OCI-LY1 (cell line): Measurements from ENCODE around the gene ARFGEF3.

Experiments
- H2AFZ ChIP-seq: fragments of 200-600 bp; sonication (generic), shearing (Covaris generic); 2 replicates; pipeline ENCODE4 v1.6.0; 2014; ENCODE audit warnings: antibody characterized with exemption, mild to moderate bottlenecking, low read length
- H3F3A ChIP-seq: fragments of 200-600 bp; sonication (generic), shearing (Covaris generic); 2 replicates; pipeline ENCODE4 v1.6.0; 2014; ENCODE audit warnings: mild to moderate bottlenecking, antibody characterized with exemption, low read length, moderate library complexity; ENCODE audit not compliant: insufficient read depth
- H3K27ac ChIP-seq: fragments of 200-600 bp; sonication (generic); 2 replicates; pipeline ENCODE4 v1.5.1; 2014; ENCODE audit warnings: low read length, mixed run types, mild to moderate bottlenecking, low read depth; ENCODE audit not compliant: poor library complexity, severe bottlenecking
- H3K27me3 ChIP-seq: fragments of 200-600 bp; sonication (generic); 2 replicates; pipeline ENCODE4 v1.6.0; 2014; ENCODE audit warnings: antibody characterized with exemption, mild to moderate bottlenecking, low read length, moderate library complexity; ENCODE audit not compliant: insufficient read depth
- H3K36me3 ChIP-seq: fragments of 200-600 bp; sonication (generic); 2 replicates; pipeline ENCODE4 v1.6.1; 2014; ENCODE audit warnings: mild to moderate bottlenecking, antibody characterized with exemption, low read length, moderate library complexity, mixed read lengths; ENCODE audit not compliant: insufficient read depth
- H3K4me1 ChIP-seq: fragments of 200-600 bp; sonication (generic); 2 replicates; pipeline ENCODE4 v1.5.1; 2014; ENCODE audit warnings: mild to moderate bottlenecking, low read length, moderate library complexity; ENCODE audit not compliant: insufficient read depth, severe bottlenecking
- H3K4me2 ChIP-seq: fragments of 200-600 bp; sonication (generic), shearing (Covaris generic); 2 replicates; pipeline ENCODE4 v1.6.1; 2014; ENCODE audit warnings: low read length
- H3K4me3 ChIP-seq: fragments of 200-600 bp; sonication (generic); 2 replicates; pipeline ENCODE4 v1.5.1; 2014; ENCODE audit warnings: low read length, low read depth, mild to moderate bottlenecking, mixed read lengths; ENCODE audit not compliant: poor library complexity, severe bottlenecking
- H3K79me2 ChIP-seq: fragments of 200-600 bp; shearing (Covaris generic); 2 replicates; pipeline ENCODE4 v1.6.1; 2016; ENCODE audit warnings: mixed run types, low read length, mixed read lengths; ENCODE audit not compliant: insufficient read depth
- H3K9ac ChIP-seq: fragments of 200-600 bp; sonication (generic), shearing (Covaris generic); 2 replicates; pipeline ENCODE4 v1.6.1; 2014; ENCODE audit warnings: mild to moderate bottlenecking, low read length, mixed read lengths
- H3K9me2 ChIP-seq: fragments of 200-600 bp; sonication (generic), shearing (Covaris generic); 2 replicates; pipeline ENCODE4 v1.6.1; 2014; ENCODE audit warnings: low read depth, mild to moderate bottlenecking, low read length, mixed read lengths
- H3K9me3 ChIP-seq: fragments of 200-600 bp; shearing (Covaris generic); 2 replicates; pipeline ENCODE4 v1.6.1; 2014; ENCODE audit warnings: low read length, mixed read lengths
- H4K20me1 ChIP-seq: fragments of 200-600 bp; sonication (generic), shearing (Covaris generic); 2 replicates; pipeline ENCODE4 v1.6.0; 2016; ENCODE audit warnings: mild to moderate bottlenecking, low read length; ENCODE audit not compliant: insufficient read depth
- CTCF ChIP-seq: fragments of 200-600 bp; sonication (generic), shearing (Covaris generic); IDR thresholded peaks from 2 replicates; pipeline ENCODE4 v1.5.1; 2017; ENCODE audit warnings: mild to moderate bottlenecking, antibody characterized with exemption, low read length, moderate library complexity, mixed read lengths
- EZH2 ChIP-seq: fragments of 200-600 bp; sonication (generic), shearing (Covaris generic); IDR thresholded peaks from 2 replicates; pipeline ENCODE4 v1.8.0; 2017; ENCODE audit warnings: borderline replicate concordance, mixed run types, mild to moderate bottlenecking, antibody characterized with exemption, low read length, moderate library complexity, mixed read lengths

Gene ARFGEF3

GRCh38 chr6:138146544-138146943 lies 15.2 kb upstream of the ARFGEF3 start:
- Histone ChIP-seq H3K4me1 (no peaks in the 10 kb centered on the region), H2AFZ (no peak overlapping the region), H3K27ac (no peak overlapping the region)

DNA sequence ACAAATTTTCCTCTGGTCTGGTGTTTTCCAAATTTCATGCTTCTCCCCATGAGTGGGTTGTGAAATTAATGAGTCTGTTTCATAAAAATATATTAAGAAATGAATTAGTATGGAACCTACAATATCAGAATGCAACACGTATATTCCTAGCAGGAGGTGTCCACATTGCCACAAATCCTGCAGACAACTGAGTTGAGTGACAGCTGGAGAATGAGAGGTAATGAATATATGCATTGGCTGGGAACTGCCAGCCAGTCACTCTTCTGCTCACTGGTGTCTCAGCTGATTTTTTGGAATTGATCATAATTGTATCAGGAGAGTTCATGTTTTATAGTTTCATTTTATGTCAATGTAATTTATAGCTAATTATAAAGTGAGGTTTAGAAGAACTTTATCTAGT lies 6.3 kb upstream of the ARFGEF3 start:
- Histone ChIP-seq H3K27me3 (no peaks in the 10 kb centered on the region), H3K9me3 (0 out of 2 replicates have a peak, but pooled peaks cover 2% of the 10 kb centered on the region), H3K9ac (no peak overlapping the region), H3K36me3 (no peaks in the 10 kb centered on the region), H3K4me3 (no peak overlapping the region), H3F3A (no peaks in the 10 kb centered on the region), H4K20me1 (no peaks in the 10 kb centered on the region), H3K27ac (no peak overlapping the region), H2AFZ (no peak overlapping the region), H3K4me2 (no peak overlapping the region), H3K9me2 (no peaks in the 10 kb centered on the region), H3K4me1 (no peaks in the 10 kb centered on the region), H3K79me2 (no peaks in the 10 kb centered on the region)
- no peak for TF ChIP-seq CTCF
- TF ChIP-seq EZH2: no peak

More at GRCh38 chr6:138146544-138146943, 15.2 kb upstream of the ARFGEF3 start:
- Histone ChIP-seq H3K4me3 (no peak overlapping the region), H3F3A (no peaks in the 10 kb centered on the region), H3K9me2 (no peaks in the 10 kb centered on the region), H4K20me1 (no peaks in the 10 kb centered on the region), H3K4me2 (no peak overlapping the region), H3K9ac (no peak overlapping the region), H3K36me3 (no peaks in the 10 kb centered on the region), H3K79me2 (no peaks in the 10 kb centered on the region), H3K9me3 (no peaks in the 10 kb centered on the region), H3K27me3 (no peaks in the 10 kb centered on the region)
- TF ChIP-seq EZH2: no peak
- no peak for TF ChIP-seq CTCF

DNA sequence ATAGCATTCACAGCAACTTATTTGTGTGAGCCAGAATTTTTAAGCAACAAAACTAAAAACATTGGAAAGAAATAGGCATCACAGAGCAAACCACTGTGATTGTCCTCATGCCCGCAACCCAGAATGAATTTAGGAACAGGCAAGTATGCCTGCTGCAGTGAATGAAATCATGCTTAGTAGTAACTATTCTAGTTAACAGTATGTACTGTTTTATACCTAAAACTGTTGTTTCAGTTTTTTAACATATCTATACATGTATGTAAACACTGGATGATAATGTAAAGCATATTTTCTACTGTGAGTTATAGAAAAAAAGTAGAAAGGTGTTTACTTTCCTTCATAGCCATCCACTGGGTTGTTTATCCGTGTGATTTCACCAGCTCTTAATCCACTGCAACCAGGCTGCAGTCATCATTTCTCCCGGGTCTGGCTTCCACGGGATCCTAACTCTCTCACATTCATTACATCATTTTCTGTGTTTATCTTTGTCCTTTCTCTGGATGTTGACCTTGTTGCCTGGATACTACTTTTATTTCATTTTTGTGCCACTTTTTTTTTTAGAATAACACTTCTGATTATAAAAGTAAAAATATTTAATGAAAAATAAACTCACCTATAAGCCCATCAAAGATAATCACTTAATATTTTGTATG lies 3.6 kb upstream of the ARFGEF3 start:
- Histone ChIP-seq H3K27ac (no peak overlapping the region), H3K4me3 (no peak overlapping the region), H3F3A (no peaks in the 10 kb centered on the region), H3K9me3 (no peaks in the 10 kb centered on the region), H3K9ac (no peak overlapping the region), H3K79me2 (no peaks in the 10 kb centered on the region), H3K27me3 (no peaks in the 10 kb centered on the region), H3K4me1 (no peaks in the 10 kb centered on the region), H3K9me2 (no peaks in the 10 kb centered on the region), H3K36me3 (no peaks in the 10 kb centered on the region), H3K4me2 (no peak overlapping the region), H2AFZ (no peak overlapping the region), H4K20me1 (no peaks in the 10 kb centered on the region)
- no peak for TF ChIP-seq CTCF
- TF ChIP-seq EZH2: no peak
